Stimulated activated CD8-positive, alpha-beta memory T cell treated with anti-CD3 and anti-CD28 coated beads, Interleukin-4, amount 100 ng/mL, for 48 hours (primary cell): Measurements from ENCODE around the gene DNAJC2.

Experiments used
- DNase-seq: peaks from one replicate; pipeline ENCODE4 v3.0.0-alpha.2; 2020

DNAJC2 gene, protein sequence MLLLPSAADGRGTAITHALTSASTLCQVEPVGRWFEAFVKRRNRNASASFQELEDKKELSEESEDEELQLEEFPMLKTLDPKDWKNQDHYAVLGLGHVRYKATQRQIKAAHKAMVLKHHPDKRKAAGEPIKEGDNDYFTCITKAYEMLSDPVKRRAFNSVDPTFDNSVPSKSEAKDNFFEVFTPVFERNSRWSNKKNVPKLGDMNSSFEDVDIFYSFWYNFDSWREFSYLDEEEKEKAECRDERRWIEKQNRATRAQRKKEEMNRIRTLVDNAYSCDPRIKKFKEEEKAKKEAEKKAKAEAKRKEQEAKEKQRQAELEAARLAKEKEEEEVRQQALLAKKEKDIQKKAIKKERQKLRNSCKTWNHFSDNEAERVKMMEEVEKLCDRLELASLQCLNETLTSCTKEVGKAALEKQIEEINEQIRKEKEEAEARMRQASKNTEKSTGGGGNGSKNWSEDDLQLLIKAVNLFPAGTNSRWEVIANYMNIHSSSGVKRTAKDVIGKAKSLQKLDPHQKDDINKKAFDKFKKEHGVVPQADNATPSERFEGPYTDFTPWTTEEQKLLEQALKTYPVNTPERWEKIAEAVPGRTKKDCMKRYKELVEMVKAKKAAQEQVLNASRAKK

DNA sequence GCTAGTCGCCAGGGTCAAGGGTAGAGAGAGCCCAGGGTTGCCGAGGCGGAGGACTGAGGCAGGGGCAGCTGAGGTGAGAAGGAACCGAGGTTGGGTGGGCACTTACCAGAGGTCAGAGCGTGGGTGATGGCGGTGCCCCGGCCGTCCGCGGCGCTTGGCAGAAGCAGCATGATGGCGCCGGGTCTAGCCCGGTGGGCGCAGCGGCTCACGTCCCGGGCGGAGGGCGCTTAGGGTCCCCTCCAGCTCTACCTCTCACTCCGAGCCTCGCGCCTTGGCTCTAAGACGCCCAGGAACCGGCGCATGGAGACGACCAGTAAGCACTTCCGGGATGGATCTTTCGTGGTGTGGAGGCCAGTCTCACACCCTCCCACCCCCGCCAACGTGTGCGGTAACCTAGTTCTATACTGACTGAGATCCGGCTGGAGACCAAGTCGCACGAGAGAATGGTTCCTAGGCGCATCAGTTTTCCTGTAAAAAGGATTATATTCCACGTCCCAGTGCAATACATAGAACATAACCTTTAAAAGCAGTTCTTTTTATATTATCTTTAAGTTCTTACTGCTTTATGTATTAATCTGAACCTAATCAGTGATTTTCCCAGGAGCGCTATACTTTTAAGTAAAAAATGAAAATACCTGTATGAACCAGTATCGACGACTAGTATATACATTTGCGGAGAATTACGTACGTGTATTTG is at the start of gene DNAJC2:
DNAJC2 (minus strand) TSS at position 315 of the 697 bp plus-strand sequence; CDS start at position 170, 145 bp downstream.
- peak; percentile 88 for DNase-seq

- no peak for DNase-seq
Measured at GRCh38 chr7:103391976-103392375, 47.4 kb upstream of the DNAJC2 start.

- DNase-seq: no peak
Measured at GRCh38 chr7:103391150-103391549, 46.6 kb upstream of the DNAJC2 start.

- DNase-seq: no peak
Measured at GRCh38 chr7:103389263-103389662, 44.7 kb upstream of the DNAJC2 start.

DNA sequence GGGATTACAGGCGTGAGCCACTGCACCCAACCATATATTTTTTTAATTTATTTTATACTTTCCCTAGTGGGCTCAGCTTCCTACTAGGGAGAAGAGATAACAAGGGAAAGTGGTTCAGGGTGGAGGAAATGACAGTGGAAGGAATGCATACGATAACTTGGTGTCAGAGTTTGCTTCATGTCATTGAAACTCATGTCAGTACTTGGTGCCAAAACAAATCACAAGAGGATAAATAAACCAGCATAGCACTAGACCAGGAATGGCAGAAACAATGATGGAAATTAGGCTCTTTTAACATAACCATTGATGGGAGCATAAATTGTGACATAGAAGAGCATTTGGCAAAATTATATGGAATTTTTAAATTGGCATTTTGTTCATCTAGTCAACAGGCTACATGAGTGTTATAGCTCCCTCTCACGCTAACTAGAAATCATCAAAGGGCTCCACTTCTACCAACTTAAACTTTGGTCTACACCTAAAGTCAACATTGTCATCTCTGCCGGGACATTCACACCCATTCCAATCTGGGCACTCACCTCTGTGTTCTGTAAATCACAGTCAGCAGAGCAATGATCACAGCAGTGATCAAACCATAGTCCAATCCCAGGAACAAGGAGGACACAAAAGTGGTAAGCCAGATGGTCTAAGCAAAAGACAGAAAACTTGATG is 44.0 kb upstream of the DNAJC2 start:
- no peak for DNase-seq

DNA sequence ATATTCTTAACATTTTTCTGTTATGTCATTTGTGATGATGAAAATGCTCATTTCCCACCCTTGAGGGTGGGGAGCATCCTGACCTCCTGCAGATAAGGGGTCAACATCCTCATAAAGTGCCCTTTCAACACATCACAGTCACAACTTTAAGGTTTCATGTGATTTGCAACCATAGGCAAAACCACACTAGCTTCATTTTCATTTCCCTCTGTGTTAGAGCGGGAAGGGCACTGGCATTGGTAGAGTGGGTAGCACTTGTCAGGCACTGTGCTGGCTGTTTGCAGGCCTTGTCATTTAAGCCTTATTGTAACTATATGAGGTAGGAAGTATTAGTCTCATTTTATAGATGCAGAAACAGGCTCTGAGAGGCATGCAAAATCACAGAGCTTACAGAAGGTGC is 42.7 kb upstream of the DNAJC2 start:
- no peak for DNase-seq

GRCh38 chr7:103382032-103382402 is 37.5 kb upstream of the DNAJC2 start:
- DNase-seq: no peak

GRCh38 chr7:103381280-103382031 is 36.9 kb upstream of the DNAJC2 start:
- no peak for DNase-seq

GRCh38 chr7:103380395-103381191 is 36.0 kb upstream of the DNAJC2 start:
- no peak for DNase-seq

DNA sequence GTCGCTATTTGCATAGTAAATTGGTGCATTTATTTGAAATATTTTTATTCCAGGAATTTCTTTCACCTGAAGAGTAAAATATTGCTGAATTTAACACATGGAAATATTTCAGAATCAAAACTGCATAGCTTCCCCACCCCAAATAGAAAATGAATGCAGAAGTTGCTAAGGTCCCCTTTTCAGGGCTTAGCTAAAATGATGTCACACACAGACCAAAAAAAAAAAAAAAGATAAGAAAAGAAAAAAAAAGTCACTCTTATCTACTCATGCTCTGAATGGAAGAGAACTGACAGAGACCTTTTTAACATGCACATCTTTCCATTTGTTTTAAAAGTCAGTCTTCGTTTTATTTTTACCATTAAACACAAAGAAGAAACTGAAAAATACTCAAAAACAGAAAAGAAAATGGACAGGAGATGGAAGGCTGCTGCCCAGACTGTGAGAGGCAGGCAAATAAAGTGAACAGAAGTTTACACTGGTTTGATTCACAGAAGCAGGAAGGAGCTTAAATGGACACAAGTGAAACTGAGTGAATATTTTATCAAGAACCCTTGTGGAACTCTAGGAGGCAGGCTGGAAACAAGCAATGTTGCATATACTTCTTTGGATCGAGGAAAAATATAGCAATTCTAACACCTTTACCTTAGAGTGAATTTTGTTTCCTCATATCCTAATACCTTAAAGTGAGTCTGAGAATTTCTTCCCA is 34.9 kb upstream of the DNAJC2 start:
- DNase-seq: no peak

- no peak for DNase-seq
Measured at GRCh38 chr7:103373866-103374643, 29.5 kb upstream of the DNAJC2 start.

GRCh38 chr7:103369432-103369831 is 24.9 kb upstream of the DNAJC2 start:
- no peak for DNase-seq

- DNase-seq: no peak
Measured at GRCh38 chr7:103349805-103350204, 5.2 kb upstream of the DNAJC2 start.

- DNase-seq: no peak
Measured at GRCh38 chr7:103348959-103349358, 4.4 kb upstream of the DNAJC2 start.

- DNase-seq: no peak
Measured at GRCh38 chr7:103348452-103348851, 3.9 kb upstream of the DNAJC2 start.

DNA sequence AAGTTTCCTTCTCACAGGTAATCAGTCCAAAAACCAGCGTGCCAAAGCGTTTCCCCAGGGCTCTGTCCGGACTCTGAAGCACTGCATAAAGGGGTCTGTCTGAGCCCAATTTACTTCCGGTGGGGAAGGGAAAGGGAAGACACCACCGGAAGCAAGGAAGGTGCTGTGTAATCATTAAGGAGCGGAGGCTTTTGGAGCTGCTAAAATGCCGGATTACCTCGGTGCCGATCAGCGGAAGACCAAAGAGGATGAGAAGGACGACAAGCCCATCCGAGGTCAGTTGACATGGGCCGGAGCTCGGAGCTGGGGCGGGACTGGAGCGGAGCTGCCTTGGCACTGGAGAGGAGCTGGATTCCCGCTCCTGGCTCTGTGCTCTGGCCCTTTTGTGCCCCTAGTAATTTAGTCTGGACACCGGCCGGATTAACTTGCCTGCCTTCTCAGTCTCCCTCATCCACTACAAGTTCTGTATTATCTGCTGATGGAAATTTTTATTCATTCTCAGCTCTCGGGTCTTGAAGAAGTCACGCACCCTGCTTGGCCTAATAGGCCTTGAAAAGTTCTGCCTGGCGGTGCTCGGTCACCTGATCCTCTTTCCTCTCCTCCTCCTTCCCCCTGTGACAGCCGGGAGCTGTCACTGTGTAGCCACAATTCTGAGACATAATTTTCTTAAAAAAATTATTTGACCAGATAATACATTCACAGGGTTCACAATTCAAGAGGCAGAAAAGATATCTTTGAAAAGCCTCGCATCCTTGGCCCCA is 3.1 kb upstream of the DNAJC2 start, which contains the start of gene PSMC2:
PSMC2 (plus strand) TSS at position 137 of the 761 bp plus-strand sequence; CDS start at position 206, 69 bp downstream.
- peak; percentile 84 for DNase-seq

DNA sequence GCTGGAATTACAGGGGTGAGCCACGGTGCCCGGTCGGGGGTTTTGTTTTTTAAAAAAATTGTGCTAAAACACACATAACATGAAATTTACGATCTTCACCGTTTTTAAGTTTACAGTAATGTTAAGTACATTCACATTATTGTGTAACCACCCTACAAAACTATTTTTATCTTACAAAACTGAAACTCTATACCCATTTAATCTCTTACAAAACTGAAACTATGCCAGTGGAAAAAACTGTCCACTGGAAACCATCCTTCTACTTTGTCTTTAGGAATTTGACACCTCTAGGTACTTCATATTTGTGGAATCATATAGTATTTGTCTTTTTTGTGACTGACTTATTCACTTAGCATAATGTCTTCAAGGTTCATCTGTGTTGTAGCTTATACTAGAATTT is 1.8 kb upstream of the DNAJC2 start:
- DNase-seq: no peak

- DNase-seq: peak; percentile 55
Measured at GRCh38 chr7:103343758-103344452, 662 bp downstream of the DNAJC2 start.

- no peak for DNase-seq
Measured at GRCh38 chr7:103343332-103343731, 1.2 kb downstream of the DNAJC2 start.
